Suprapubic skin (tissue), 4 donors: Measurements from ENCODE around the gene PRPF38B.

ENCODE experiments used
- CTCF ChIP-seq, 2 donors: fragments of 200-600 bp in 1 of 2; fragments of 450-650 bp in 1 of 2; sonication (generic) in 1 of 2; IDR thresholded peaks; one replicate each; pipeline ENCODE4 v1.5.1; 2016 to 2019; ENCODE audit warnings: antibody characterized with exemption in 2 of 2, mild to moderate bottlenecking in 1 of 2, moderate library complexity in 1 of 2
- EP300 ChIP-seq: sonication (generic); formaldehyde crosslinking; IDR thresholded peaks from one replicate; pipeline ENCODE4 v1.6.1; 2017; ENCODE audit warnings: antibody characterized with exemption
- POLR2A ChIP-seq, 2 donors: fragments of 450-650 bp; IDR thresholded peaks; one replicate each; pipeline ENCODE4 v1.6.1; 2017; ENCODE audit warnings: antibody characterized with exemption in 2 of 2, mild to moderate bottlenecking in 2 of 2, moderate library complexity in 2 of 2
- POLR2AphosphoS5 ChIP-seq, 3 donors: sonication (generic); formaldehyde crosslinking; IDR thresholded peaks; one replicate each; pipeline ENCODE4 v1.6.1; 2017; ENCODE audit warnings: antibody characterized with exemption in 3 of 3

GRCh38 chr1:108678706-108679105 is 13.4 kb upstream of the PRPF38B start:
- TF ChIP-seq CTCF (IDR thresholded peaks at IDR 0.05) (no peak), EP300 (no peak), POLR2A (IDR thresholded peaks at IDR 0.05) (no peak), POLR2AphosphoS5 (IDR thresholded peaks at IDR 0.05) (no peak)
